Gastroesophageal sphincter (tissue), 3 donors: ENCODE results near the gene PRKG1.

ENCODE experiments used
- EP300 ChIP-seq: sonication (generic); formaldehyde crosslinking; IDR thresholded peaks from one replicate; pipeline ENCODE4 v1.6.1; 2017; ENCODE audit warnings: antibody characterized with exemption, mild to moderate bottlenecking
- POLR2A ChIP-seq, 2 donors: fragments of 450-650 bp; IDR thresholded peaks; one replicate each; pipeline ENCODE4 v1.6.1; 2017; ENCODE audit warnings: antibody characterized with exemption in 2 of 2, mild to moderate bottlenecking in 2 of 2, moderate library complexity in 1 of 2
- POLR2AphosphoS5 ChIP-seq: sonication (generic); formaldehyde crosslinking; IDR thresholded peaks from one replicate; pipeline ENCODE4 v1.6.1; 2017; ENCODE audit warnings: antibody characterized with exemption
- TF ChIP-seq, protein P1 (sequence below), 4 experiments: fragments of 200-600 bp in 2 of 4; fragments of 450-650 bp in 2 of 4; sonication (generic) in 1 of 4; IDR thresholded peaks; one replicate each; pipeline ENCODE4 v1.5.1; 2017 to 2019; ENCODE audit warnings: antibody characterized with exemption in 4 of 4, mild to moderate bottlenecking in 2 of 4, moderate library complexity in 2 of 4

DNA sequence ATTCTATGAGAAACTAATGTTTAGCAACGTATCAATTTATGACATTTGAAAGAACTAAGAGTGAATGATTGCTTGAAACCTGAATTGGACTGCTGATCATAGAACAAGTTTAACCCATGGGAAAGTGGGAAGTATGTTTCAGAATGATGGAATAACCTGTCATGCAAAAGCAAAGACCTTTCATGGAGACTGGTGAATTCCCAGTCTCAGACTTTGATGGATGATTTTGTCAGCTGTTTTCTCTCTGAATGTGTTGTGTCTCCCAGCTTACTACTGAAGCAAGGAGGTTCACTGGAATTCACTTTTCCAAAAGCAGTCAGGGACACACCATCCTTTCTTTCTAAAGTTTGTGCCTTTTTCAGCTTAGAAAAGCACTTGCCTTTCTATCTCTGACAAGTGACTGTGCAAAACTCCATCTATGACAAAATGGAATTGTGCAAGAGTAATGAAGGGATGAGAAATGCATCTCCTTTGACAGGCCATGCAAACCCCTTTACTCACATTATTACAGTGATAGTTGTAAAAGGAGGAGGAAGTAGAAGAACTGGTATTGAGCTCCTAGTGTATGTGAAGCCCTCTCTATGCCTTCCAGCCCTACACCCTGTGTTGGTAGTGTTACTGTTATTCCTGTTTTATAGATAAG is 176.1 kb downstream of the PRKG1 start:
- TF ChIP-seq, protein P1, sequence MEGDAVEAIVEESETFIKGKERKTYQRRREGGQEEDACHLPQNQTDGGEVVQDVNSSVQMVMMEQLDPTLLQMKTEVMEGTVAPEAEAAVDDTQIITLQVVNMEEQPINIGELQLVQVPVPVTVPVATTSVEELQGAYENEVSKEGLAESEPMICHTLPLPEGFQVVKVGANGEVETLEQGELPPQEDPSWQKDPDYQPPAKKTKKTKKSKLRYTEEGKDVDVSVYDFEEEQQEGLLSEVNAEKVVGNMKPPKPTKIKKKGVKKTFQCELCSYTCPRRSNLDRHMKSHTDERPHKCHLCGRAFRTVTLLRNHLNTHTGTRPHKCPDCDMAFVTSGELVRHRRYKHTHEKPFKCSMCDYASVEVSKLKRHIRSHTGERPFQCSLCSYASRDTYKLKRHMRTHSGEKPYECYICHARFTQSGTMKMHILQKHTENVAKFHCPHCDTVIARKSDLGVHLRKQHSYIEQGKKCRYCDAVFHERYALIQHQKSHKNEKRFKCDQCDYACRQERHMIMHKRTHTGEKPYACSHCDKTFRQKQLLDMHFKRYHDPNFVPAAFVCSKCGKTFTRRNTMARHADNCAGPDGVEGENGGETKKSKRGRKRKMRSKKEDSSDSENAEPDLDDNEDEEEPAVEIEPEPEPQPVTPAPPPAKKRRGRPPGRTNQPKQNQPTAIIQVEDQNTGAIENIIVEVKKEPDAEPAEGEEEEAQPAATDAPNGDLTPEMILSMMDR (IDR thresholded peaks at IDR 0.05) = no peak
- TF ChIP-seq POLR2A (IDR thresholded peaks at IDR 0.05) (no peak), POLR2AphosphoS5 (no peak), EP300 (no peak)
